ENCODE measurements around the gene DCPS. TPM values are rescaled to one million over a fixed set of nuclear protein-coding genes. Genes with fewer than 3 reads are reported as not detected.

Gene DCPS
- total RNA-seq, 1 donor from 2014 or later: 7.2 TPM

DNA sequence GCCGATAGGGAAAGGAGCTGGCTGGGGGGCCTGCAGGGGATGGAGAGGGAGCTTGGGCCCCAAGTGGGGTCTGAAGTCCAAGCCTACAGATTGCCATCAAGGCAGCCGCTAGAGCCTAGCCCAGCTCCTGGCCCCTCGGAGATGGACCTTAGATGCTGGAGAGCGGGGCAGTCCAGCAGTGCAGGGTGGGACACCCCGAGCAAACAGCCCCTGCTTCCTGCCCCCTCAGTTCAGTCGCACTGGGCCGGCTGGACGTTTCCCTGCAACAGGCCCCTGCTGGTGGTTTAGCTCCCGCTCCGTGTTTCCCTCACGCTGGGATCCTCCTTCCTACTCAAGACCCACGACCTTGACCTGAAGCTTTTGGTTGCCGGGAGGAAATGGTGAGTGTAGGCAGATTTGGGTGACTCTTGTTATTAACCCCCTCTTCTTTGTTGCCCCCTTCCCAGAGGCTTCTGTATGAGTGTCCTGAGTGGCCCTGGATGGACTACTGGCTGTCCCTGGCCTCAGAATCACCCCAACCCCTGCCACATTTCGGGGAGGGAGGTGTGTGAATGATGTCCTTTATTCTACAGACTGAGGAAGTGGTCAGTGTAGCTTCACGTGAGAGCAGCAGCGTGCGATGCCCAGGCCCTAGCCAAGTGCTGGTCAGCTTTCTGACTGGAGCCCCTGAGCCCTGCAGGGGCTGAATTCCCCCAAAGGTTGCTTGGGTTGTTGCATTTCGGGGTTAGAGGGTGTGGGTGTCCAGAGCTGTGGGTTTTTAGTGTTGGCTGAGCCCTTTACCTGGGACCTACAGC, 54.3 kb downstream of the DCPS start:
- peak overlapping the region; percentile 38 for H3K4me3 Mint-ChIP-seq (ENCODE audit: unreplicated experiment)
- DNase-seq: no peak
- H3K36me3 Mint-ChIP-seq (ENCODE audit: unreplicated experiment): no peaks in the 10 kb centered on the region
- H3K27me3 Mint-ChIP-seq (ENCODE audit: unreplicated experiment): peaks cover 4% of the 10 kb centered on the region
- TF ChIP-seq, protein P1, sequence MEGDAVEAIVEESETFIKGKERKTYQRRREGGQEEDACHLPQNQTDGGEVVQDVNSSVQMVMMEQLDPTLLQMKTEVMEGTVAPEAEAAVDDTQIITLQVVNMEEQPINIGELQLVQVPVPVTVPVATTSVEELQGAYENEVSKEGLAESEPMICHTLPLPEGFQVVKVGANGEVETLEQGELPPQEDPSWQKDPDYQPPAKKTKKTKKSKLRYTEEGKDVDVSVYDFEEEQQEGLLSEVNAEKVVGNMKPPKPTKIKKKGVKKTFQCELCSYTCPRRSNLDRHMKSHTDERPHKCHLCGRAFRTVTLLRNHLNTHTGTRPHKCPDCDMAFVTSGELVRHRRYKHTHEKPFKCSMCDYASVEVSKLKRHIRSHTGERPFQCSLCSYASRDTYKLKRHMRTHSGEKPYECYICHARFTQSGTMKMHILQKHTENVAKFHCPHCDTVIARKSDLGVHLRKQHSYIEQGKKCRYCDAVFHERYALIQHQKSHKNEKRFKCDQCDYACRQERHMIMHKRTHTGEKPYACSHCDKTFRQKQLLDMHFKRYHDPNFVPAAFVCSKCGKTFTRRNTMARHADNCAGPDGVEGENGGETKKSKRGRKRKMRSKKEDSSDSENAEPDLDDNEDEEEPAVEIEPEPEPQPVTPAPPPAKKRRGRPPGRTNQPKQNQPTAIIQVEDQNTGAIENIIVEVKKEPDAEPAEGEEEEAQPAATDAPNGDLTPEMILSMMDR (IDR thresholded peaks at IDR 0.05; ENCODE audit: partially characterized antibody, unreplicated experiment): no peak
- H3K9me3 Mint-ChIP-seq (ENCODE audit: unreplicated experiment): peaks cover 2% of the 10 kb centered on the region
- H3K4me1 Mint-ChIP-seq (ENCODE audit: low read depth, unreplicated experiment): peaks cover 47% of the 10 kb centered on the region
- H3K27ac Mint-ChIP-seq (ENCODE audit: unreplicated experiment): no peak overlapping the region

DNA sequence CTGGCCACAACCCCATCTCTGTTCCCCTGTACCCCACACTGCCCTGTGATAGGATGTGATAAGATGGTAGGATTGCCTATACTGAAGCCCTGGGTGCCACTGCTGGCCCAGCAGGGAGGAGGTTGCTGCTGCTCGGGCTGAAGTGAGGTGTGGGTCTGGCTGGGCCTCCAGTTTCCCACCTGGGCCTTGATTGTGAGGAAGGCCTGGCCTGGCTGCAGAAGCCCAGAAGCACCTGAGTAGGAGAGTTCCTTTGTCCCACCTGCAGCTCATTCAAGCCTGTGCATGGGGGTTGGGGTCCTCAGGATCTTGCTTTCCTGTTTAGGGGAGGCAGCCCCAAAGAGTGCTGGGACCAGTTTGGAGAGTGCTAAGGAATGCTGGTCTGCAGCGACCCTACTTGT, 54.9 kb downstream of the DCPS start:
- peaks cover 42% of the 10 kb centered on the region for H3K4me1 Mint-ChIP-seq (ENCODE audit: low read depth, unreplicated experiment)
- no peaks in the 10 kb centered on the region for H3K9me3 Mint-ChIP-seq (ENCODE audit: unreplicated experiment)
- TF ChIP-seq, protein P1 (IDR thresholded peaks at IDR 0.05; ENCODE audit: partially characterized antibody, unreplicated experiment): no peak
- no peak for DNase-seq
- H3K4me3 Mint-ChIP-seq (ENCODE audit: unreplicated experiment): no peak overlapping the region
- H3K27ac Mint-ChIP-seq (ENCODE audit: unreplicated experiment): no peak overlapping the region
- H3K36me3 Mint-ChIP-seq (ENCODE audit: unreplicated experiment): no peaks in the 10 kb centered on the region
- peaks cover 4% of the 10 kb centered on the region for H3K27me3 Mint-ChIP-seq (ENCODE audit: unreplicated experiment)

DNA sequence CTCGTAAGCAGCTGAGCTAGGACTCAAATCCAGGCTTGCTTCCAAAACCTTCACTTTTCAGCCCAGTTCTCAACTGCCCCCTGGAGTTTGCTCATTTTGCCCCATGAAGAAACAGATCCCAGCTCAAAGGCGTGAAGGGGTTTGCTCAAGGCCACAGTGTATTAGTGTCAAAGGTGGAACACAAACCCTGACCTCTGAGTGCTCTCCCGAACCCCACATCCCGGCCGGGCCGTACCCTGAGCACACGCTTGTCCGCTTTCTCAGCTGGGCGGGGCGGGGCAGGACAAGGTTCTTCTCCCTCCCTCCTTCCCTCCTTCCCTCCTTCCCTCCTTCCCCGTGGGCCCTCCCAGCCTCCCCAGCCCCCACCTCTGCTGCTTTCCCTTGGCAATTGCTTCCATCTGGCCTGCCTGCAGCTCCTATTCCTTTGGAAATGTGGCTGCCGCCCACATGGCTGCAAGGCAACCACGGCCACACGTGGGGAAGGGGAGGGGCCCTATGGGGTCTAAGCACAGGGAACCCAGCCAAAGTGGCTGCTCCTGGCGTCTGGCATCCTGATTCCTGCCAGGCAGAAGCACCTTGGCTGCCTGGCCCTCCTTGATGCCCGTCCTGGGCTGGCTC, 55.7 kb downstream of the DCPS start:
- Mint-ChIP-seq H3K4me3 (ENCODE audit: unreplicated experiment) (peak overlapping the region; percentile 57), H3K36me3 (ENCODE audit: unreplicated experiment) (no peaks in the 10 kb centered on the region), H3K27ac (ENCODE audit: unreplicated experiment) (no peak overlapping the region), H3K27me3 (ENCODE audit: unreplicated experiment) (peaks cover 2% of the 10 kb centered on the region), H3K4me1 (ENCODE audit: low read depth, unreplicated experiment) (peaks cover 39% of the 10 kb centered on the region), H3K9me3 (ENCODE audit: unreplicated experiment) (no peaks in the 10 kb centered on the region)
- DNase-seq: peak; percentile 63
- TF ChIP-seq, protein P1 (IDR thresholded peaks at IDR 0.05; ENCODE audit: partially characterized antibody, unreplicated experiment): no peak

DNA sequence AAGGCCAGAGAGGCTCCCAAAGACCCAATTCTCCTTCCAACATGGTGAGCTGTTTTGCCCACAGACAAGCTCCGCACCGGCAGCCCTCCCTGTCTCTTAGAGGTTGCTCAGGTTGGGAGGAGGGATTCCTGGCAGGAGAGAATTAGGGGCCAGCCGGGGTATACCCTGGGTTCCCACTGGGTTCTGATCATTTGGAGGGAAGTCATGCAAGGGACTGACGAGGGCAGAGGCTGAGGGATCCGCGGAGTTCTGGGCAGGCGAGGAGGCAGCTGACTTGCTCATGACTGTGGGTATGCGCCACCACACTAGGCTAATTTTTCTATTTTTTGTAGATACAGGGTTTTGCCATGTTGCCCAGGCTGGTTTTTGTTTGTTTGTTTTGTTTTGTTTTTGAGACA, 56.2 kb downstream of the DCPS start:
- Mint-ChIP-seq H3K27ac (ENCODE audit: unreplicated experiment) (no peak overlapping the region), H3K4me3 (ENCODE audit: unreplicated experiment) (peak overlapping the region; percentile 57), H3K27me3 (ENCODE audit: unreplicated experiment) (peaks cover 2% of the 10 kb centered on the region), H3K4me1 (ENCODE audit: low read depth, unreplicated experiment) (peaks cover 35% of the 10 kb centered on the region), H3K9me3 (ENCODE audit: unreplicated experiment) (no peaks in the 10 kb centered on the region), H3K36me3 (ENCODE audit: unreplicated experiment) (no peaks in the 10 kb centered on the region)
- TF ChIP-seq, protein P1 (IDR thresholded peaks at IDR 0.05; ENCODE audit: partially characterized antibody, unreplicated experiment): no peak
- DNase-seq: no peak

DNA sequence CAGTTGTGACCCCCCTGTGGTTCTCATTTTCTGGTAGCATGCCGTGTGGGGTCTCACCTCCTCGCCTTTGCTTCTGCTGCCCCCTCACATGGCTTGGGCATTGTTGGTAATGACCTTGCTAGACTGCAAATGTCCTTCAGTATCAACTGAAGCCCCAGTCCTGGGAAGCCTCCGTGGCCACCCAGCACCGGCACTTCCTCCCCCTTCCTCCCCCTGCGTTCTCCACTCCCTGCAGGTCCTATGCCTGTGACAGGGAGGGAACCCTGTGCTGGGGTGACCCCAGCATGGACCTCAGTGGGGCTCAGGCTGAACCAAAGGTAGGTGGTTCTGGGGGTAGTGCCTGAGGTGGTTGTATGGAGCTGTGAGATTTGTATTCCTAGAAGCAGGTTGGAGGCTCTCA, 57.5 kb downstream of the DCPS start:
- Mint-ChIP-seq H3K27me3 (ENCODE audit: unreplicated experiment) (peaks cover 3% of the 10 kb centered on the region), H3K36me3 (ENCODE audit: unreplicated experiment) (no peaks in the 10 kb centered on the region), H3K4me3 (ENCODE audit: unreplicated experiment) (no peak overlapping the region), H3K9me3 (ENCODE audit: unreplicated experiment) (no peaks in the 10 kb centered on the region), H3K27ac (ENCODE audit: unreplicated experiment) (no peak overlapping the region), H3K4me1 (ENCODE audit: low read depth, unreplicated experiment) (peaks cover 37% of the 10 kb centered on the region)
- DNase-seq: no peak
- TF ChIP-seq, protein P1 (IDR thresholded peaks at IDR 0.05; ENCODE audit: partially characterized antibody, unreplicated experiment): no peak

Measured in glutamatergic neuron (in vitro differentiated cells).